ENCODE results near the gene TPCN1.

- TF ChIP-seq CTCF (conservative IDR thresholded peaks at IDR 0.05; ENCODE audit: low read depth, low read length) (no peak), EZH2 (IDR thresholded peaks at IDR 0.05; ENCODE audit: low read length, unreplicated experiment) (no peak)
Observed at GRCh38 chr12:113318900-113319628, 97.8 kb downstream of the TPCN1 start.

Measured in PC-3 (cell line).